Prostate gland (tissue), 2 donors: Measurements from ENCODE around the gene LPCAT1.

ENCODE experiments used
- CTCF ChIP-seq, 4 experiments: fragments of 200-600 bp in 2 of 4; fragments of 450-650 bp in 2 of 4; sonication (generic) in 2 of 4; IDR thresholded peaks; 1 replicate in 3 of 4; 2 replicates in 1 of 4; pipeline ENCODE4 v1.5.1; 2016 to 2019; ENCODE audit warnings: antibody characterized with exemption in 4 of 4, mild to moderate bottlenecking in 2 of 4, moderate library complexity in 2 of 4
- POLR2A ChIP-seq: fragments of 450-650 bp; IDR thresholded peaks from one replicate; pipeline ENCODE4 v1.6.1; 2016; ENCODE audit warnings: antibody characterized with exemption, mild to moderate bottlenecking

- TF ChIP-seq CTCF (IDR thresholded peaks at IDR 0.05) (no peak), POLR2A (no peak)
Observed at GRCh38 chr5:1520791-1521453, 2.8 kb downstream of the LPCAT1 start.
